GM23338 (cell line): ENCODE results near the gene RRAD. TPM values are rescaled to one million over a fixed set of nuclear protein-coding genes. Genes with fewer than 3 reads are reported as not detected.

Source experiments
- ATAC-seq: fragments of 200-7000 bp; cut with Tn5 transposase; 3 replicates; pipeline ENCODE4 v1.9.1; 2020
- DNase-seq: peaks from one replicate; pipeline ENCODE4 v3.0.0-alpha.2; 2015; ENCODE audit warnings: low spot score
- H2AFZ ChIP-seq: fragments of 200-600 bp; sonication (generic); 2 replicates; pipeline ENCODE4 v1.8.0; 2016; ENCODE audit warnings: antibody characterized with exemption, mild to moderate bottlenecking, moderate library complexity
- H3F3A ChIP-seq: fragments of 200-600 bp; sonication (generic); replicated peaks from 2 replicates; pipeline ENCODE4 v1.8.0; 2017; ENCODE audit warnings: antibody characterized with exemption, mixed run types, low read depth
- H3K27ac ChIP-seq: fragments of 200-600 bp; sonication (generic); 2 replicates; pipeline ENCODE4 v1.6.1; 2016; ENCODE audit warnings: low read depth
- H3K27me3 ChIP-seq: fragments of 200-600 bp; sonication (generic); 2 replicates; pipeline ENCODE4 v1.8.0; 2016; ENCODE audit warnings: mild to moderate bottlenecking, mixed run types, moderate library complexity; ENCODE audit not compliant: insufficient read depth
- H3K36me3 ChIP-seq: fragments of 200-600 bp; sonication (generic); 2 replicates; pipeline ENCODE4 v1.8.0; 2016; ENCODE audit warnings: mild to moderate bottlenecking; ENCODE audit not compliant: insufficient read depth
- H3K4me1 ChIP-seq: fragments of 200-600 bp; sonication (generic); 2 replicates; pipeline ENCODE4 v1.8.0; 2016; ENCODE audit warnings: mild to moderate bottlenecking, moderate library complexity; ENCODE audit not compliant: insufficient read depth
- H3K4me2 ChIP-seq: fragments of 200-600 bp; sonication (generic); 2 replicates; pipeline ENCODE4 v1.7.1; 2017; ENCODE audit warnings: mixed run types
- H3K4me3 ChIP-seq: fragments of 200-600 bp; sonication (generic); 2 replicates; pipeline ENCODE4 v1.6.1; 2016; ENCODE audit warnings: mixed run types
- H3K79me2 ChIP-seq: fragments of 200-600 bp; sonication (generic); replicated peaks from 2 replicates; pipeline ENCODE4 v1.8.0; 2017; ENCODE audit warnings: mild to moderate bottlenecking; ENCODE audit not compliant: insufficient read depth
- H3K9me2 ChIP-seq: fragments of 200-600 bp; sonication (generic); 2 replicates; pipeline ENCODE4 v1.8.0; 2017; ENCODE audit not compliant: insufficient read depth
- H4K20me1 ChIP-seq: fragments of 200-600 bp; sonication (generic); replicated peaks from 2 replicates; pipeline ENCODE4 v1.8.0; 2017; ENCODE audit warnings: mild to moderate bottlenecking; ENCODE audit not compliant: insufficient read depth
- H3K27ac Mint-ChIP-seq: 2 replicates; pipeline ENCODE4 v1.8.0; 2020; ENCODE audit warnings: inconsistent platforms, mild to moderate bottlenecking, moderate library complexity, mixed read lengths
- H3K27me3 Mint-ChIP-seq: 3 replicates; pipeline ENCODE4 v1.8.0; 2022; ENCODE audit warnings: low read depth, mild to moderate bottlenecking, moderate library complexity, mixed read lengths, inconsistent platforms; ENCODE audit not compliant: insufficient read depth, poor library complexity
- H3K36me3 Mint-ChIP-seq: 3 replicates; pipeline ENCODE4 v1.8.0; 2021; ENCODE audit warnings: low read depth, mild to moderate bottlenecking, inconsistent platforms, moderate library complexity, mixed read lengths
- H3K4me1 Mint-ChIP-seq: 3 replicates; pipeline ENCODE4 v1.8.0; 2020; ENCODE audit warnings: mild to moderate bottlenecking, inconsistent platforms, mixed read lengths
- H3K4me3 Mint-ChIP-seq: 3 replicates; pipeline ENCODE4 v1.8.0; 2021; ENCODE audit warnings: moderate library complexity, mild to moderate bottlenecking, inconsistent platforms, mixed read lengths
- H3K9me3 Mint-ChIP-seq: 3 replicates; pipeline ENCODE4 v1.8.0; 2020; ENCODE audit warnings: moderate library complexity, mild to moderate bottlenecking, inconsistent platforms, mixed read lengths
- CREB1 ChIP-seq: fragments of 250-450 bp; sonication (Bioruptor Pico); IDR thresholded peaks from 2 replicates; pipeline ENCODE4 v1.5.0; 2020; ENCODE audit warnings: low read depth, mild to moderate bottlenecking, moderate library complexity
- CTCF ChIP-seq, 2 experiments: fragments of 200-600 bp in 1 of 2; sonication (generic) in 1 of 2; conservative IDR thresholded peaks; 2 replicates each; pipeline versions ENCODE4 v1.5.1 to v1.6.1; 2016 to 2017; ENCODE audit warnings: antibody characterized with exemption in 2 of 2, low read depth in 2 of 2, mild to moderate bottlenecking in 2 of 2, moderate library complexity in 1 of 2
- ETS1 ChIP-seq: IDR thresholded peaks from 2 replicates; pipeline ENCODE4 v1.6.1; 2016; ENCODE audit warnings: antibody characterized with exemption
- EZH2 ChIP-seq: fragments of 200-600 bp; sonication (generic); IDR thresholded peaks from one replicate; pipeline ENCODE4 v1.8.0; 2017; ENCODE audit warnings: antibody characterized with exemption, mild to moderate bottlenecking, low read depth; ENCODE audit not compliant: unreplicated experiment
- EZH2phosphoT487 ChIP-seq: fragments of 200-600 bp; sonication (generic); IDR thresholded peaks from one replicate; pipeline ENCODE4 v1.8.1; 2018; ENCODE audit warnings: antibody characterized with exemption; ENCODE audit not compliant: unreplicated experiment
- JUNB ChIP-seq: IDR thresholded peaks from one replicate; pipeline ENCODE4 v1.6.1; 2016; ENCODE audit warnings: antibody characterized with exemption; ENCODE audit not compliant: unreplicated experiment
- NANOG ChIP-seq: IDR thresholded peaks from 2 replicates; pipeline ENCODE4 v1.6.1; 2016; ENCODE audit warnings: antibody characterized with exemption, borderline replicate concordance
- POLR2AphosphoS5 ChIP-seq: IDR thresholded peaks from 2 replicates; pipeline ENCODE4 v1.6.1; 2016; ENCODE audit warnings: antibody characterized with exemption, low read depth
- REST ChIP-seq: IDR thresholded peaks from one replicate; pipeline ENCODE4 v1.6.1; 2018; ENCODE audit warnings: antibody characterized with exemption; ENCODE audit not compliant: unreplicated experiment
- STAT1 ChIP-seq: IDR thresholded peaks from one replicate; pipeline ENCODE4 v1.6.1; 2016; ENCODE audit warnings: antibody characterized with exemption; ENCODE audit not compliant: unreplicated experiment
- ZNF114 ChIP-seq: fragments of 250-450 bp; sonication (Bioruptor Pico); IDR thresholded peaks from 2 replicates; pipeline ENCODE4 v1.5.0; 2020; ENCODE audit warnings: mild to moderate bottlenecking, moderate library complexity
- ZNF331 ChIP-seq: fragments of 250-450 bp; sonication (Bioruptor Pico); IDR thresholded peaks from 2 replicates; pipeline ENCODE4 v1.5.0; 2020; ENCODE audit warnings: low read depth, mild to moderate bottlenecking, moderate library complexity
- ZNF462 ChIP-seq: fragments of 250-450 bp; sonication (Bioruptor Pico); IDR thresholded peaks from 2 replicates; pipeline ENCODE4 v1.5.0; 2020; ENCODE audit warnings: mild to moderate bottlenecking, moderate library complexity
- polyA plus RNA-seq: library from polyadenylated mRNA; unstranded; fragments of >200 nt; fragmentation: Nextera tagmentation; extraction: Ambion mirVana; gene quantifications from 2 replicates; pipeline ENCODE4 v1.2.1, GENCODE V29; 2016
- total RNA-seq: library from RNA; depleted of rRNA; stranded (reverse); fragments of >200 nt; shearing (Covaris generic); gene quantifications from 2 replicates; pipeline ENCODE4 v1.2.3, GENCODE V29; 2014

Gene RRAD
- total and polyA plus RNA-seq, 2 experiments from 2014 or later = 0.18 TPM; not detected in 1

GRCh38 chr16:66904428-66904845 lies 20.9 kb downstream of the RRAD start:
- Mint-ChIP-seq H3K4me3 (no peak overlapping the region), H3K27ac (no peak overlapping the region), H3K9me3 (no peaks in the 10 kb centered on the region), H3K27me3 (peaks cover 15% of the 10 kb centered on the region), H3K4me1 (peaks cover 12% of the 10 kb centered on the region), H3K36me3 (no peaks in the 10 kb centered on the region)
- no peaks in the 10 kb centered on the region for H3K79me2 ChIP-seq
- H3K9me2 ChIP-seq = no peaks in the 10 kb centered on the region
- H3K27ac ChIP-seq = no peak overlapping the region
- no peak overlapping the region for H2AFZ ChIP-seq
- H3F3A ChIP-seq = no peaks in the 10 kb centered on the region
- no peak overlapping the region for H3K4me2 ChIP-seq
- no peaks in the 10 kb centered on the region for H4K20me1 ChIP-seq
- ATAC-seq (no peak), DNase-seq (no peak)
- H3K4me1 ChIP-seq = peaks cover 8% of the 10 kb centered on the region; the same call in 1 of the 2 replicates
- H3K27me3 ChIP-seq = no peaks in the 10 kb centered on the region
- TF ChIP-seq REST = no peak
- TF ChIP-seq ZNF331 (CRISPR knock-in tag) = no peak
- no peak for TF ChIP-seq JUNB
- TF ChIP-seq POLR2AphosphoS5 = no peak
- no peak for TF ChIP-seq ZNF462 (CRISPR knock-in tag)
- TF ChIP-seq NANOG = no peak
- no peak for TF ChIP-seq EZH2phosphoT487
- no peak for TF ChIP-seq ZNF114 (CRISPR knock-in tag)
- TF ChIP-seq CTCF (conservative IDR thresholded peaks at IDR 0.05; ENCODE audit: low read depth in 2 of 2) = no peak
- no peak for TF ChIP-seq ETS1
- no peak for TF ChIP-seq STAT1
- no peak for TF ChIP-seq CREB1
- no peak for TF ChIP-seq EZH2
- no peak overlapping the region for H3K4me3 ChIP-seq
- no peaks in the 10 kb centered on the region for H3K36me3 ChIP-seq
